ENCODE measurements around the gene CD1C.

Gene CD1C

GRCh38 chr1:158248771-158249170 is 41.0 kb upstream of the CD1C start:
- H3K9ac ChIP-seq (ENCODE audit: low read depth, low read length, poor library complexity, severe bottlenecking), result peak overlapping the region; percentile 50
- H3K9me3 ChIP-seq (ENCODE audit: insufficient read depth, low read depth, low read length), result no peaks in the 10 kb centered on the region
- H3K36me3 ChIP-seq (ENCODE audit: insufficient read depth, low read length), result no peaks in the 10 kb centered on the region
- TF ChIP-seq EZH2phosphoT487 (IDR thresholded peaks at IDR 0.05; ENCODE audit: borderline replicate concordance), result no peak
- no peak for TF ChIP-seq CTCF (conservative IDR thresholded peaks at IDR 0.05; ENCODE audit: low read length)
- peaks cover 49% of the 10 kb centered on the region for H3K4me1 ChIP-seq (ENCODE audit: insufficient read depth, low read length, poor library complexity, severe bottlenecking)
- no peaks in the 10 kb centered on the region for H3K79me2 ChIP-seq (ENCODE audit: insufficient read depth, low read length)
- peak overlapping the region; percentile 78 for H3K4me2 ChIP-seq (ENCODE audit: low read depth, low read length, poor library complexity, severe bottlenecking)
- H2AFZ ChIP-seq (ENCODE audit: low read length), result no peak overlapping the region
- peaks cover 5% of the 10 kb centered on the region; the same call in 1 of the 2 replicates for H3F3A ChIP-seq (ENCODE audit: low read depth)
- H4K20me1 ChIP-seq (ENCODE audit: insufficient read depth, low read length, poor library complexity, severe bottlenecking), result no peaks in the 10 kb centered on the region
- no peaks in the 10 kb centered on the region for H3K27me3 ChIP-seq (ENCODE audit: insufficient read depth, low read length, poor library complexity, severe bottlenecking)
- no peaks in the 10 kb centered on the region for H3K9me2 ChIP-seq (replicated peaks; ENCODE audit: low read depth, low read length)
- peak overlapping the region; percentile 58 for H3K4me3 ChIP-seq (ENCODE audit: low read length, poor library complexity, severe bottlenecking)

GRCh38 chr1:158249646-158250045 is 40.1 kb upstream of the CD1C start:
- Histone ChIP-seq H3F3A (ENCODE audit: low read depth) (peaks cover 5% of the 10 kb centered on the region; the same call in 1 of the 2 replicates), H3K9ac (ENCODE audit: low read depth, low read length, poor library complexity, severe bottlenecking) (no peak overlapping the region), H4K20me1 (ENCODE audit: insufficient read depth, low read length, poor library complexity, severe bottlenecking) (no peaks in the 10 kb centered on the region), H3K4me1 (ENCODE audit: insufficient read depth, low read length, poor library complexity, severe bottlenecking) (peaks cover 58% of the 10 kb centered on the region), H3K4me3 (ENCODE audit: low read length, poor library complexity, severe bottlenecking) (no peak overlapping the region), H3K79me2 (ENCODE audit: insufficient read depth, low read length) (no peaks in the 10 kb centered on the region), H3K27me3 (ENCODE audit: insufficient read depth, low read length, poor library complexity, severe bottlenecking) (no peaks in the 10 kb centered on the region), H3K36me3 (ENCODE audit: insufficient read depth, low read length) (no peaks in the 10 kb centered on the region), H3K9me2 (replicated peaks; ENCODE audit: low read depth, low read length) (no peaks in the 10 kb centered on the region), H3K4me2 (ENCODE audit: low read depth, low read length, poor library complexity, severe bottlenecking) (peak overlapping the region; percentile 78), H2AFZ (ENCODE audit: low read length) (no peak overlapping the region), H3K9me3 (ENCODE audit: insufficient read depth, low read depth, low read length) (no peaks in the 10 kb centered on the region)
- no peak for TF ChIP-seq EZH2phosphoT487 (IDR thresholded peaks at IDR 0.05; ENCODE audit: borderline replicate concordance)
- no peak for TF ChIP-seq CTCF (conservative IDR thresholded peaks at IDR 0.05; ENCODE audit: low read length)

- Histone ChIP-seq H3K9me3 (ENCODE audit: insufficient read depth, low read depth, low read length) (no peaks in the 10 kb centered on the region), H3K9ac (ENCODE audit: low read depth, low read length, poor library complexity, severe bottlenecking) (no peak overlapping the region), H3K36me3 (ENCODE audit: insufficient read depth, low read length) (no peaks in the 10 kb centered on the region), H4K20me1 (ENCODE audit: insufficient read depth, low read length, poor library complexity, severe bottlenecking) (no peaks in the 10 kb centered on the region), H3K9me2 (replicated peaks; ENCODE audit: low read depth, low read length) (no peaks in the 10 kb centered on the region), H2AFZ (ENCODE audit: low read length) (no peak overlapping the region), H3K4me3 (ENCODE audit: low read length, poor library complexity, severe bottlenecking) (no peak overlapping the region), H3K4me1 (ENCODE audit: insufficient read depth, low read length, poor library complexity, severe bottlenecking) (peaks cover 68% of the 10 kb centered on the region), H3K79me2 (ENCODE audit: insufficient read depth, low read length) (no peaks in the 10 kb centered on the region), H3F3A (ENCODE audit: low read depth) (peaks cover 5% of the 10 kb centered on the region; the same call in 1 of the 2 replicates), H3K4me2 (ENCODE audit: low read depth, low read length, poor library complexity, severe bottlenecking) (no peak overlapping the region), H3K27me3 (ENCODE audit: insufficient read depth, low read length, poor library complexity, severe bottlenecking) (no peaks in the 10 kb centered on the region)
- TF ChIP-seq EZH2phosphoT487 (IDR thresholded peaks at IDR 0.05; ENCODE audit: borderline replicate concordance) (no peak), CTCF (conservative IDR thresholded peaks at IDR 0.05; ENCODE audit: low read length) (no peak)
These were observed 38.6 kb upstream of the CD1C start for GRCh38 chr1:158251163-158251562.

Data from Loucy (cell line).